Omental fat pad (tissue), 4 donors: Measurements from ENCODE around the gene KCNH5. TPM values are rescaled to one million over a fixed set of nuclear protein-coding genes. Genes with fewer than 3 reads are reported as not detected.
"Not testable (repeated sequence)": the region's sequence is repeated elsewhere in the genome, so short reads cannot be mapped to it uniquely, and the experiment has no call there.

Experiments
- ATAC-seq: fragments of 150-250 bp; one replicate; pipeline ENCODE4 v1.9.1; 2016; ENCODE audit warnings: mild to moderate bottlenecking, moderate library complexity; ENCODE audit not compliant: low FRiP score
- DNase-seq: peaks from one replicate; pipeline ENCODE4 v3.0.0-alpha.2; 2019; ENCODE audit warnings: low spot score
- total RNA-seq, 4 donors: library from RNA; depleted of rRNA; stranded (reverse); fragments of >200 nt; gene quantifications; one replicate each; pipeline ENCODE4 v1.1.0, GENCODE V29; 2016
- TF ChIP-seq, protein P1 (sequence below), 3 donors: fragments of 450-650 bp; IDR thresholded peaks; one replicate each; pipeline ENCODE4 v1.5.1; 2016 to 2017; ENCODE audit warnings: antibody characterized with exemption in 3 of 3, mild to moderate bottlenecking in 3 of 3, moderate library complexity in 2 of 3

The KCNH5 gene
- total RNA-seq, 4 donors from 2014 or later, result 1.1 to 6.2 (median 1.1) TPM; not detected in 1

DNA sequence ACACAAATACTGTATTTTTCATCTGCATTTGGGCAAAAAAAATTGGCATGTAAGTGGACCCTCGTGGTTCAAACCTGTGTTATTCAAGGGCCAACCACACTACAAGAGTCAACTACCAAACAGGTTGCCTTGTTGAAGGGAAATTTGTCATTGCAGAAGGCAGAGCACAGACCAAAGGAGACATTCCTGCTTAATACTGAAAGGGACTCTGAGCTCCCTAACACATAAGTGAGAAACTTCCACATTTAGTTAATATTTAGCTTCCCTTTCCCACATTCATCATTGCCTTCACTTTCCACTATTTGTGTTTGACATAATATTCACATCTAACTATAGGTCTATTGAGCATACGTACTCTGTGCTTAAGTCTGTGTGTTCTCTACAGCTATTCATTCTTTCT, 266.9 kb downstream of the KCNH5 start:
- DNase-seq (no peak), ATAC-seq (no peak)
- TF ChIP-seq, protein P1, sequence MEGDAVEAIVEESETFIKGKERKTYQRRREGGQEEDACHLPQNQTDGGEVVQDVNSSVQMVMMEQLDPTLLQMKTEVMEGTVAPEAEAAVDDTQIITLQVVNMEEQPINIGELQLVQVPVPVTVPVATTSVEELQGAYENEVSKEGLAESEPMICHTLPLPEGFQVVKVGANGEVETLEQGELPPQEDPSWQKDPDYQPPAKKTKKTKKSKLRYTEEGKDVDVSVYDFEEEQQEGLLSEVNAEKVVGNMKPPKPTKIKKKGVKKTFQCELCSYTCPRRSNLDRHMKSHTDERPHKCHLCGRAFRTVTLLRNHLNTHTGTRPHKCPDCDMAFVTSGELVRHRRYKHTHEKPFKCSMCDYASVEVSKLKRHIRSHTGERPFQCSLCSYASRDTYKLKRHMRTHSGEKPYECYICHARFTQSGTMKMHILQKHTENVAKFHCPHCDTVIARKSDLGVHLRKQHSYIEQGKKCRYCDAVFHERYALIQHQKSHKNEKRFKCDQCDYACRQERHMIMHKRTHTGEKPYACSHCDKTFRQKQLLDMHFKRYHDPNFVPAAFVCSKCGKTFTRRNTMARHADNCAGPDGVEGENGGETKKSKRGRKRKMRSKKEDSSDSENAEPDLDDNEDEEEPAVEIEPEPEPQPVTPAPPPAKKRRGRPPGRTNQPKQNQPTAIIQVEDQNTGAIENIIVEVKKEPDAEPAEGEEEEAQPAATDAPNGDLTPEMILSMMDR (IDR thresholded peaks at IDR 0.05), result no peak

DNA sequence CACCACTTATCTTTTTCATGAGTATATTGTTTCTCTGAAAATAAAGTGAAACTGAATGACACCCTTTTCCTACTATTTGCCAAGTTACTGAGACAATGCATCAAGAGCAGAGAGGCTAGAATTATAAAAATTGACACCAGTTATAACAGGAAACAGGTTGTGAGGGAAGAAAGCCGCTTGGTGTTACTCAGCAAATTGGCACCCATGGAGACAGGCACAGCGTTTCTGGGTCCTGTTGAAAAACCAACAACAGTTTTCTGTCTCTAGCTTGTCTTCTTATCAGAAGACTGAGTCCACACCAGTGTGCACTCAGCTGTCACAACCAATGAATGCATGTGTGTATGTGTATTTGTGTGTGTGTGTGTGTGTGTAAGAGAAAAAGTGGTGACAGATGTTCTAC, 267.7 kb downstream of the KCNH5 start:
- DNase-seq, result no peak
- no peak for ATAC-seq
- TF ChIP-seq, protein P1 (IDR thresholded peaks at IDR 0.05), result no peak

DNA sequence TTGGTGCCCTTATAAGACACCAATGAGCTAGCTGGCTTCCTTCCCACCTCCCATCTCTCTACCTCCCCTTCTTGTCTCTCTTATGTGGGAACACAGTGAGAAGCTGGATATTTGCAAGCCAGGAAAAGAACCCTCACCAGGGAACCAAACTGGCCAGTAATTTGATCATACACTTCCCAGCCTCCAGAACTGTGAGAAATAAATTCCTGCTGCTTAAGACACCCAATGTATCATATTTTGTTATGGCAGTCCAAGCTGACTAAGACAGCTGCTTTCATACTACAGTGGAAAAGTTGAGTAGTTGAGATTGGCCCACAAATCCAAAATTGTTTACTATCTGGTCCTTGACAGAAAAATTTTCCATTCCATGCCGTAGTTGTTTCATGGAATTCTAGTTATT, 269.0 kb downstream of the KCNH5 start:
- DNase-seq (no peak), ATAC-seq (no peak)
- TF ChIP-seq, protein P1 (IDR thresholded peaks at IDR 0.05), result no peak

DNA sequence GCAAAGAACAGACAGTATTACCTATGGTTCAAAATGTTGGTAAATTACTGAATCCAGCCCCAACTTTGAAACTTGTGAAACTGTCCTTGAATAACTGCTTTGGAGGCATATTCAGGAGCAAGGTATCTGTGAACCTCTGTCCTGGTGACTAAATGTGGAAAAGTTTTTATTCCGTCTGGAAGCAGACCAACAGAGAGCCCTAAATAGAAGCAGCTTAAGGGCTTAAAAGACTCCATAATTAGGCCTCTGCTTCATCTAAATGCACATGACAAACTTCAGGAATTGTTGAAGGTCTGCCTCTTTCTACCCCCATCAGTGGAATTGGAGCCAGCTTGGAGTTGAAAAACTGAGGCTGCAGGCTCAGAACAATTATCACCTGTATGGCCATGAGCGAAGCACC, 276.5 kb downstream of the KCNH5 start:
- ATAC-seq (no peak), DNase-seq (no peak)
- TF ChIP-seq, protein P1 (IDR thresholded peaks at IDR 0.05), result no peak

DNA sequence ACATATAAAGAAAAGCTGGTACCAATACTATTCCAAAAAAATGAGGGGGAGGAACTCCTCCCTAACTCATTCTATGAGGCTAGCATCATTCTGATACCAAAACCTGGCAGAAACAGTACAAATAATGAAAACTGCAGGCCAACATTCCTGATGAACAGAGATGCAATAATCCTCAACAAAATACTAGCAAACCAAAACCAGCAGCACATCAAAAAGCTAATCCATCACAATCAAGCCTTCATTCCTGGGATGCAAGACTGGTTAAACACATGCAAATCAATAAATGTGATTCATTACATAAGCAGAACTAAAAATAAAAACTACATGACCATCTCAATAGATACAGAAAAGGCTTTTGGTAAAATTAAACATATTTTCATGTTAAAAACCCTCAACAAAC, 281.3 kb downstream of the KCNH5 start:
- no peak for ATAC-seq
- no peak for DNase-seq
- TF ChIP-seq, protein P1 (IDR thresholded peaks at IDR 0.05), result no peak

DNA sequence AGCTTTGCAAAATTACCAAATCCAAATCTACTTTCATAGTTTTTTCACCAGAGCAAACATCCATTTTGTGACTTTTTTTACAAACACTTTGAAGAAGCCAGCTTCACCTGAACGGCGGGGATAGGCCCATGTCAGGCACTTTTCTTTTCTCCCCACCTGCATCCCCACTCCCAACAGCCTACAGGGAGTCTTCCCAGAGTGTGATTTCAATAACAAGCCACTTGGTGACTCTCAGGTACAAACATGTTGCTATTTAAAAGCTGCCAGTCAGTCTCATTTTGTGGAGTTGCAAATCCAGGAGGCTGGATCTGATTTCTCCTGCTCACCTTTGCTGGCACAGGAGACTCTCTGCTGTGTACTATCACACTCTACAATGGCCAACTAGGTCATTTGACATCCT, 285.5 kb downstream of the KCNH5 start:
- DNase-seq (no peak), ATAC-seq (no peak)
- TF ChIP-seq, protein P1 (IDR thresholded peaks at IDR 0.05), result no peak

DNA sequence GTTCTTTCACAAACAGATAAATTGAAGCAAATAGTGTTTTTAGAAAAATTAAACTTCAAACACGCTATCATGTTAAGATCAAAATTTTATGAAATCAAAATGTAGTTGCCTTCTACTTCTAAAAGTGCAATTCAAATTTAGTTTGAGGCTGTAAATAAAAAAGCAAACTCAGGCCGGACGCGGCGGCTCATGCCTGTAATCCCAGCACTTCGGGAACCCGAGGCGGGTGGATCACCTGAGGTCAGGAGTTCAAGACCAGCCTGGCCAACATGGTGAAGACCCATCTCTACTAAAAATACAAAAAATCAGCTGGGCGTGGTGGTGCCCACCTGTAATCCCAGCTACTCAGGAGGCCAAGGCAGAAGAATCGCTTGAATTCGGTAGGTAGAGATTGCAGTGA, 298.4 kb downstream of the KCNH5 start:
- not testable (repeated sequence) for DNase-seq, ATAC-seq

DNA sequence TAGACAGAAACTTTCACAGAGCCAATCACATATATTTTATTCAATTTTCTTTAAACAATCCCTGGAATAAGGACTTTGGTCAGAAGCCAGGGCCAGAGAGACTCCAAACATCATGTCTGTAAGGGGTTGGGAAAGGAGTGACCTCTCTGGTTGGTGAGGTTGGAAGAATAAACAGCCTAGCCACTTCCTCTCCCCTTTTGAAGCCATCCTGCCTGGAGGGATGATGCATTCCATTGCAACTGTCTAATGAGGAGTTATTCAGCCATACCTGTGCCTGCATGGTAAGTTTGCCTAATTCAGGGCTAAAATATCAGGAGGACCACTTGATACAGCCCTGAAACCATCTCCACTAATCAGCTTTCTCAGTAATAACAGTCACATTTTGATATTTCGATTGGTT, 299.8 kb downstream of the KCNH5 start:
- DNase-seq (no peak), ATAC-seq (no peak)
- TF ChIP-seq, protein P1 (IDR thresholded peaks at IDR 0.05), result no peak
